Lung microvascular endothelial cell (primary cell): ENCODE data around the gene FAM177A1. TPM values are rescaled to one million over a fixed set of nuclear protein-coding genes. Genes with fewer than 3 reads are reported as not detected.
"Not testable (repeated sequence)": the region's sequence is repeated elsewhere in the genome, so short reads cannot be mapped to it uniquely, and the experiment has no call there.

Experiments
- DNase-seq, 2 donors: peaks; one replicate each; pipeline versions ENCODE4 v3.0.0 to v3.0.0-alpha.2; 2010; ENCODE audit warnings: low read depth in 2 of 2
- total RNA-seq: library from RNA; depleted of rRNA; stranded (reverse); fragments of >200 nt; gene quantifications from 2 replicates; pipeline ENCODE4 v1.2.1, GENCODE V29; 2014

Gene FAM177A1
- total RNA-seq, 1 donor from 2014 or later, result 30.6 TPM

DNA sequence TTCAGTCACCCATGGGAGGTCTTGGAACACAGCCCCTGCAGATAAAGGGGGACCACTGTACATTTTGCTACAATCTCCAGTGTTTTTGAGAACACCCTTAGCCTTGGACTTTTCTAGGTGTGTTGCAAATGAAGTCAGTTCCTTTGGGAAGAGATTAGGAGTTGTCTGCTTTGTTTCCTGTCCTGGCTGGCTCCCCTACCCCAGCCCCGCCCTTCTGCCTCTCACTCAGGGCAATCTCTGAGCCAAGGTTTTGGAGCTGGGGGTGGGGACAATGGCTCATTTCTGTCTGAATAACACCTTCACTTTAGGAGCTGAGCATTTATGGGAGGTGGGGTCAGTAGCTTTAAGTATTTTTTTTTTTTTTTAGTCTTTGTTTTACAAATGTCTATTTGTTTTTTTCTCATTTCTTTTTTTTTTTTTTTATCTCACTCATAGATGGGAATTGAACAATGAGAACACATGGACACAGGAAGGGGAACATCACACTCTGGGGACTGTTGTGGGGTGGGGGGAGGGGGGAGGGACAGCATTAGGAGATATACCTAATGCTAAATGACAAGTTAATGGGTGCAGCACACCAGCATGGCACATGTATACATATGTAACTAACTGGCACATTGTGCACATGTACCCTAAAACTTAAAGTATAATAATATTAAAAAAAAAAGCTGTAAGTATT is 15.2 kb downstream of the FAM177A1 start:
- peak; percentile 12 to 43 for DNase-seq

DNA sequence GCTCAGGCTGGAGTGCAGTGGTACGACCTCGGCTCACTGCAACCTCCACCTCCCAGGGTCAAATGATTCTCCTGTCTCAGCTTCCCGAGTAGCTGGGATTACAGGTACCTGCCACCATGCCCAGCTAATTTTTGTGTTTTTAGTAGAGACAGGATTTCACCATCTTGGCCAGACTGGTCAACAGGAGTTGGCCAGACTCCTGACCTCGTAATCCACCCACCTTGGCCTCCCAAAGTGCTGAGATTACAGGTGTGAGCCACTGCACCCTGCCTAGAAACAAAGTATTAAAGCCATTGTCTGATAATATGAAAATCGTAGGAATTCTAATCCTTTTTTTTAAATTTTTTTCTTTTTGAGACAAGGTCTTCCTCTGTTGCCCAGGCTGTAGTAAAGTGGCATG is 19.7 kb downstream of the FAM177A1 start:
- not testable (repeated sequence) for DNase-seq

DNA sequence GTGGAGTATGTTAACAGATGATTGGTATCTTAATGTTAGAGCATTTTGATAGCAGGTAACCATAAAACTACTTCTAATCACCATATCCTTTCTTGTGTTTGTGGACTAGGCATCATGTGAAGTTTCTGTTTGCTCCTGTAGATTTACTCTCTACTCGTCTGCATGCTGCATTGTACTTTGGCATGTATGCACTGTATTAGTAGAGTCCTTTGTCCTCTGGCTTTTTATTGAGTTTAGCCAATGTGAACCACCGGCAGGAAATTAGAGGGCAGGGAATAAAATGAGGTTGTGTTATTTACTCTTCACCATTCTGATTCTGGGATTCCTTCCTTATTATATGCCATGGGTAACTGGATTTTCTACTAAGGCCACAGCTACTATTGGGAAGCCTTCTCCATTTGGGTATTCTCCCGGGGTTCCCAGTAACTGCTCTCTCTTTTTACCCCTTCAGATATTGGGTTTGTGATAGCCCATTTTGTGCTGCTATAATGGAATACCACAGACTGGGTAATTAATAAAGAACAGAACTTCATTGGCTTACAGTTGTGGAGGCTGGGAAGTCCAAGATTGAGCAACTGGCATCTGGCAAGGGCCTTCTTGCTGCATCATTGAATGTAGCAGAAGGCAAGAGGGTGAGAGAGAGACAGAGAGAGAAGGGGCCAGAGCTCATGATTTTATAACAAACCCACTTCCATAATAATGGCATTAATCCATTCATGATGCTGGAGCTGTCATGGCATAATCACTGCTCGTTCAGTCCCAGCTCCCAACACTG is 22.4 kb downstream of the FAM177A1 start:
- no peak for DNase-seq

DNA sequence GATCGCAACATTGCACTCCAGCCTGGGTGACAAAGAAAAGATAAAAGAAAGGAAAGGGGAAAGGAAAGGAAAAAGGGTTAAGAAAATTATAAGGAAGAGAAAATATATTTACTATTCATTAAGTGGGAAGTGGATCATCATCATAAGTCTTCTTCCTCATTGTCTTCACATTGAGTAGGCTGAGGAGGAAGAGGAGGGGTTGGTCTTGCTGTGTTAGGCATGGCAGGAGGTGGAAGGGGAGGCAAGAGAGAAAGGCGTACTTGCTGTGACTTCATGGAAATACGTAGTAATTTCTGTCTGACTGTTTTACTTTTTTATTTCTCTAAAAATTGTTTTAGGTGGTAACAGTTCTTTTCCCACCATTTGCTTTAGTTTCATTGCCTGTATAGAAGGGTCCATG is 26.2 kb downstream of the FAM177A1 start:
- DNase-seq, result no peak

DNA sequence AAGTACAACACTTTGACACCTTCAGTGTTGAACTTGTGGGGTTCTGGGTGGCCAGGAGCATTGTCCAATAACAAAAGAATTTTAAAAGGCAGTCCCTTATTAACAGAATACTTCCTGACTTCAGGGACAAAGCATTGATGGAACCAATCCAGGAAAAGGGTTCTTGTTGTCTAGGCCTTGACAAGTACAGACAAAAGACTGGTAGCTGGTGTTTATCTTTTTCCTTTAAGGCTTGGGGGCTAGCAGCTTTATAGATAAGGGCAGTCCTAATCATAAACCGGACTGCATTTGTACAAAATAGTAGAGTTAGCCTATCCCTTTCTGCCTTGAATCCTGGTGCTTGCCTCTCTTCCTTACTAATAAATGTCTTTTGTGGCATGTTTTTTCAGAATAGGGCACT is 27.4 kb downstream of the FAM177A1 start:
- DNase-seq, result peak in 1 of 2 donors; percentile 33

DNA sequence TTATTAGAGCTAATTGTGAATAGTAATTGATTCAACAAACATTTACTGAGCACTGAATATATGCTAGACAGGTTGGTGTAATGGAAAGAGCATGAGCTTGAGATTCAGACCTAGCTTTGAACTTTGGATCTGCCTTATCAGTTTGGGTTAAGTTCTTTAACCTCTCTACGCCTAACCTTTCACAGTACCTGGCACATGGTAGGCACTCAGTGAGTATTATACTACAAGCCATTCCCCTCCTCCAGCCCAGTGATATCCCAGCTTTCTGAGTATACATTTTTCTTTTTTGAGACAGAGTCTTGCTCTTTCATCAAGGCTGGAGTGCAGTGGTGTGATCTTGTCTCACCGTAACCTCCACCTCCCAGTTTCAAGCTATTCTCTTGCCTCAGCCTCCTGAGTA is 32.0 kb downstream of the FAM177A1 start:
- DNase-seq, result no peak

DNA sequence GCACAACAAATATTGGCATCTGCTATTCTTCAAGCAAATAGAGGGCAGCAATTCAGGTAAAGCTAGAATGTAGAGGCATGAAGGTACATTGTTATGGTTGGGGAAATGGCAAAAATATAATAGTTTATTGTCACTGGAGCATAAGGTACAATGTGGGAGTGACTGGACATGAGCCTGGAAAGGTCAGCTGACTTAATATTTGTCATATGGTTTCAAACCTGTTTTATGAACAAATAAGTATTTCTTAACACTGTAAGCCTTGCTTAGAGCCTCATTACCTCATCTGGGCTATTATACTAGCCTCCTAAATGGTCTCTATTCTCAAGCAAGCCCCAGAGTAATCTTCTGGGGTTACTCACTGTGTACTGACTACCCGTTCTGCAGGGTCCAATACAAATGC is 33.7 kb downstream of the FAM177A1 start:
- DNase-seq, result no peak

DNA sequence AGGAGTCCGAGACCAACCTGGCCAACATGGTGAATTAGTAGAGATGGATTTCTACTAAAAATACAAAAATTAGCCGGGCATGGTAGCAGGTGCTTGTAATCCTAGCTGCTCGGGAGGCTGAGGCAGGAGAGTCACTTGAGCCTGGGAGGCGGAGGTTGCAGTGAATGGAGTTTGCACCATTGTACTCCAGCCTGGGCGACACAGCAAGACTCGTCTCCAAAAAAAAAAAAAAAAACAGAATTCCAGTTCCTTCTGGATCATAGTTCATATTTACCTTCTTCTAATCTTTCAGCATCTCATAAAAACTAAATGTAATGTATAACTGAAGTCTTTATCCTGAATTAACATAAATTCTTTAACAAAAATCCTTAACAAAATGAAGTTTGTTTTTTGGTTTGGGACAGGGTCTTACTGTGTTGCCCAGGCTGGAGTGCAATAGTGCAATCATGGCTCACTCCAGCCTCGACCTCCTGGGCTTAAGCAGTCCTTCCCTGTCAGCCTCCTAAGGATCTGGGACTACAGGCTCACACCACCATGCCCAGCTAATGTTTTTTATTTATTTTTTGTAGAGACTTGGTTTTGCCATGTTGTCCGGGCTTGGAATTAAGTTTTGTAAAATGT is 37.6 kb downstream of the FAM177A1 start:
- DNase-seq, result no peak

DNA sequence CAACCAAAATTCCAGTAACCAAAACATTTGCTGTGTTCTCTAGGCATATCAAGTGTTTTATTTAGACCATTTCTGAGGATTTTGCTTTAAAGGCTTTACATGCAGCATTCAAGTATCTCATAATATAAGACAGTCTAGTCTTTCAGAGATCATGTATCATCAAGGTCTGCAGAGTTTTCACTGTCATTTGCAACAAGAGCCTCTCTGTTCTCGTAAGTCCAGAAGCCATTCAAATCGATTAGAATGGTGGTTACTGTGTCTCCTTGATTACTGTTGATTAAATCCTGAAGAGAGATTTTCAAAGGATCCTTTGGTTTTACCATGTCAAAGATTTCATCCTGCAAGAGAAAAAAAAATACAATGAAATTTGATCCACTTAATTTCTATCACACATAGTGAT is 39.4 kb downstream of the FAM177A1 start:
- no peak for DNase-seq

DNA sequence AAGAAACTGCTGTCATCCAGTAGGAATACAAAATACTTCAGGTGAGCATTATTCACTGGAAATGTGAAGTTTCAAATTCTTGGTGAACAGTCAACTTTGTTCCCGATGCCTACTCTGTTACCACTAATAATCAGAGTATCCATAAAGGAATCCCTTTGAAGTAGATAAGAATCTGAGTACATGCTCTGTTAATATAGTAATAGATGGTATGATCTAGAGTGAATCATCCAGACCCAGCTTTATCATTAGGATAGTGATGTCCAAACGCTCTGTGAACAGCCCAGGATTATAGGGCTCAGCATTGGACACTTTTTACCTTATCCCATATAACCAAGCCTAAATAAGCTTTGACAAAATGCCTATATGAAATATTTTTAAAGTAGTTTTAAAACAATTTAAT is 42.4 kb downstream of the FAM177A1 start:
- DNase-seq, result no peak

DNA sequence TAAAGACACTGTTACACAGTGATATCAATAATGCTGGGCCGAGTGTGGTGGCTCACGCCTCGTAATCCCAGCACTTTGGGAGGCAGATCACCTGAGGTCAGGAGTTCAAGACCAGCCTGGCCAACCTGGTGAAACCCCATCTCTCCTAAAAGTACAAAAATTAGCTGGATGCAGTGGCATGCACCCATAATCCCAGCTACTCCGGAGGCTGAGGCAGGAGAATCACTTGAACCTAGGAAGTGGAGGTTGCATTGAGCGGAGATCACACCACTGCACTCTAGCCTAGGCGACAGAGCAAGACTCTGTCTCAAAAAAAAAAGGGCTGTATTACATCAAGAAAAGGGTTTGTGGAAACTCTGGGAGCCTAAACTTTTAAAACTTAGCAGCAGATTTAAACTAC is 48.6 kb downstream of the FAM177A1 start:
- DNase-seq, result not testable (repeated sequence)

DNA sequence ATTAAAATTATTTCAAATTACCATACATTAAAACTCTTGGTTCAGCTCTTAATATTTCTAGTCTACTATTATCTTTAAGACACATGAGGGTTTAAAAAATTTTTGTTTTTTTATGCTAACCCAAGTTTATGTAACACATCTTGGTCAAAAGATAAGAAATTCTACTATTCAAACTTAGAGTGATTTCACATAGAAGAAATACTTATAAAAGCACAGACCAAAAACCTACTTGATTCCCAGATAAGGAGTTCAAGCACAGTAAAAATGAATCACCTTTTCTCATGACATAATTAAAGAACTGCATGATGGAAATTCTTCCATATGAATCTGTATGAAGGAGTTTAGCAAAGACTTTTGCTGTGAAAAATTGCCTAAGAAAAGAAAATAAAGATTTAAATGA is 61.8 kb downstream of the FAM177A1 start:
- DNase-seq, result no peak

DNA sequence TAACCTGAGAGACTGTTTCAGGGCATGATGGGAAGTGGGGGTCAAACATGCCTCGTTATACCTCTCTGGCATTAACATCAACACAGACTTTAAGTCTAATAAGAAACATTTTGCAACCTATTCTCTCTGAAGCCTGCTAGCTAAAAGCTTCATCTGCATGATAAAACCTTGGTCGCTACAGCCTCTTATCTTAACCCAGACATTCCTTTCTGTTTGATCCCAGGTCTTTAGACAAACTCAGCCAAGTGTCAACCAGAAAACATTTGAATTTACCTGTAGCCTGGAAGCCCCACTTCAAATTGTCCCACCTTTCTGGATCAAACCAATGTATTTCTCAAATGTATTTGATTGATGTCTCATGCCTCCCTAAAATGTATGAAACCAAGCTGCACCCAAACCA is 66.6 kb downstream of the FAM177A1 start:
- no peak for DNase-seq

DNA sequence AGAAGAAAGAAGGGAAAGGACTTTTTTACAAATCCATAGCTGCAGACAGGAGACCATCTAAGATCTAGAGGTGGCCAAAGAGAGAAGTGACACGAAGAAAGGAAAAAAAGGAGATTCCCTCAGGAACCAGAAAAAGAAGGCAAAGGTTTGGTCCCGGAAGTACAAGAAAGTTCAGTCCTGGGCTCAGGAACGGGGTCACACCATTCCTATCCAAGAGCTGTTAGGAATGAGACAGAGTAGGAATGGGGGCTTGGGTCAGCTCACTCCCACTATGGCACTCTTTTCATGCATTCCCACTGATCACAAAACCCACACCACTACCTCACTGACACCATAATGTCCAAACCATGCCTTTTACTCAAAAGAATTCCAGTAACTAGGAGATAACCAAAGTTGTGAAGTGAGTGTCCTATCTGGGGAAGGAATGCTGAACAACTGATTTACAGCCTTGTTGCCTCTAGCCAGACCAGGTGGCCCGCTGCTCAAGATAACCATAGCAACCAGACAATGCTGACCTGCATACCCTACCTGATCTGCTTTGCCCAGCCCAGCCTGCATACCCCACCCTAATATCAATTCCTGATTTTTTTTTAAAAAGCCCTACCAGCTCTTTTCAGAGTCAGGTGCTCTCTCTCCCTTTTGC is 67.4 kb downstream of the FAM177A1 start:
- no peak for DNase-seq

DNA sequence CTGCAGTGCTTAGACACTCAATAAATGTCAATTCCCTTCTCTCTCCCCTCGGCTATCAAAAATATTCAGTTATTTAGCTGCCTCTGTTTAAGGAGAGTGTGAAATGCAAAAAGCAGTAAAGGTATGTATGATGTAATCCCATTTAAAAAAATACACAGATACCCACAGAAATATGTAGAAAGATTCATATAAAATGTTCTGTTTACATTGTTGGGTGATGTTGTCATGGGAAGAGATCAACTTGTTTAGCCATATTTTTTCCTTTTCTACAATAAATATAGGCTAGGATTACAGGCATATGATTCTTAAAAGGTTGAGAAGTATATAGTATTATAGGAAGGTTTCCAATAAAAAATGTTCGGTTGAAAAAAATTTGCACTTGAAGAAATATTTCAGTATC is 68.0 kb downstream of the FAM177A1 start:
- no peak for DNase-seq

DNA sequence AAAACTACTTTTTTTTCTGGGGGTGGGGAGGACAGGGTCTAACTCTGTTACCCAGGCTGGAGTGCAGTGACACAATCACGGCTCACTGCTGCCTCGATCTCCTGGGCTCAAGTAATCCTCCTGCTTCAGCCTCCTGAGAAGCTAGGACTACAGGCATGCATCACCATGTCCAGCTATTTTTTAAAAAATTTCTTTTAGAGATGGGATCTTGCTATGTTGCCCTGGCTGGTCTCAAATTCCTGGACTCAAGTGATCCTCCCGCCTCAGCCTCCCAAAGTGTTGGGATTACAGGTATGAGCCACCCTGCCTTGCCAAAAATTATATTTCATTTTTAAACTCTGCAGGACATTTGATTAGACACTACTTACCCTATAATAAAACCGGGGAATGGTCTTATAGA is 70.2 kb downstream of the FAM177A1 start:
- DNase-seq, result no peak

DNA sequence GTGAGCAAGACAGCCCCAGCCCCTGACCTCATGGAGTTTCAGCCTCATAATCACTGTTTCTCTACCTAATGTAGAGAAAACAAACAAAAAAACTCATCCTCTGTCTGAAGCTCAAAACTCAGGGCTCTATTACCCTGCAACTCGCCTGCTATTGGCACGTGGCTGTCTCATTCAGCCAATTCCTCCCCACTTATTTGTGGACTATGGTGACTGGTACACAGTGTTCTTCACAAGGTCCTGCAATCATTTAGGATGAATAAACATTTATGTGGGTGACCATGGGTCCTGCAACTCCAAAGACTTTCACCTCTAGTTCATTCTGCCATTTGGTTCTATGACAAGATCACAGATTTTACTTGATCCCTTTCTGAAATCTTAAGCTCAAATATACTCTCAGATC is 71.0 kb downstream of the FAM177A1 start:
- DNase-seq, result no peak

DNA sequence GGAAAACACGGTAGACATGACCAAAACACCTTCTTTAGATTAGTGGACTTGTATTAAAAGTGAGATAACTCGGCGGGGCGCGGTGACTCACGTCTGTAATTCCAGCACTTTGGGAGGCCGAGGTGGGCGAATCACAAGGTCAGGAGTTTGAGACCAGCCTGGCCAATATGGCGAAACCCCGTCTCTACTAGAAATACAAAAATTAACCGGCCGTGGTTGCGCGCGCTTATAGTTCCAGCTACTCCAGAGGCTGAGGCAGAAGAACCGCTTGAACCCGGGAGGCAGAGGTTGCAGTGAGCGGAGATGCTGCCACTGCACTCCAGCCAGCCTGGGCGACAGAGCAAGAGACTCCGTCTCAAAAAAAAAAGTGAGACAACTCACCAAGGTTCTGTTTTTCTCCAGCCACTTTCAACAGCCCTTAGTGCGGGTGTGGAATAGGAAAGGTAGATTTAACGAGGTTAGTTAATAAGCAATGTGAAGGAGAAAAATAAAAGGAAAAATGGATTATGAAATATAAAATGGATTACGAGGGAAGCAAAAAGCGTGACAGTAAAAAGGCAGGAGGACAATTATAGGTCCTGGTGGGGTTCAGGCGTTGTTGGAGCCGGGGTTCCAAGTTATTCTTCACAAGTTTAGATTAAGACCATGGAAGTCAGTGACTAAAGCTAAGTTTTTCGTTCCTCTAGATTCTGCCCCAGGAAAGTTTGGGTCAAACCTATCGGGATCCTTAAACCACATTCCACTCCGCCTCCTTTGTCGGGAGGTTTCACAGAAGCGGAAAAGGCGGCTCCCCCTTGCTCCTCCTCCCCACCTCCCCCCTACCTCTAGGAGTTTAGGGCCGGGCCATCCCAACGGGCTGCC is 75.2 kb downstream of the FAM177A1 start:
- DNase-seq, result peak; percentile 3 to 28

DNA sequence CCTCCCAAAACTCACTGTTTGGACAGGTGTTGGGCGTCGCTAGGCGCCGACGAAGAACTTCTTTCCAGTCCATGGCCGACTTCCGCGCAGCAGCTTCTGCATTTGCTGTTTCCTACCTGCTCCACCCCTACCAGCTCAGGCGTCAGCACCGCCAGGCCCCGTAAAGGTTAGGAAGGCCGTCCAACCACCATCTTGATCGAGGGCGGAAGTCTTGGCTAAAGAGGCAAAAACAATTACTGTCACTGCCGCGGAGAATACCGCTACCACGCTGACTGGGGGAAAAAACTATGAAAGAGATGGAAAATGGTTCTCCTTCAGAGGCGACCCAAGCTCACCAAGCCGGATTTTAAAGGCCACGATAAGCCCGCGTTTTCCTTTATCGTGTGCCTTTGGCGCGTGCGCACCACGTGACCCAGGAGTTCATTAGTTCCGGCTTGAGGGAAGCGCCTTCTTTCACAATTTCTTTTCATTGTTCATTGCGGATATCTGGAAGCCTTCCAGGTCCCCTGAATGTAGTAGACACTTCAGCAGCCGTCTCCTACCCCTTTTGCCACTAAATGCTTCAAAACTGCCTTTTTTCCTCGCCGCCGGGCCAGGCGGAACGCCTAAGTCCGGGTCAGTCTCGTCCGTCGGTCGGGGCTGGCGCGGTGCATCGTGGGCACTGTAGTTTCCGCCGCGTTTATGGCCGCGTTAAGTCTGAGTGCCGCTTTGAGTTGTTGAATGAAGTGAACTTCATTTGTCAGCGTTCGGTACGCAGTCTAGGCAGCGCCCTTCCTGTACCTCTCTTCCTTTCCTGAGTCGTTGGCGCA is 76.0 kb downstream of the FAM177A1 start, which contains the start of the genes PPP2R3C and PRORP:
Gene PPP2R3C (minus strand): TSS at position 104 of the 809 bp plus-strand sequence. CDS start 31 bp downstream, at position 73.
Gene PRORP (plus strand): TSS at position 666 of the 809 bp plus-strand sequence. CDS start 694 bp downstream, outside the sequence.
- peak; percentile 92 for DNase-seq
